NCI-H2227 (cell line): Measurements from ENCODE around the gene WFDC2.

Source experiments
- DNase-seq: peaks from one replicate; lab custom pipeline; 2025; ENCODE audit not compliant: unreplicated experiment; lab: John Stamatoyannopoulos, UW

Gene WFDC2

GRCh38 chr20:45495501-45495941, 26.0 kb downstream of the WFDC2 start:
- DNase-seq: no peak

- no peak for DNase-seq
Measured at GRCh38 chr20:45496166-45496565, 26.6 kb downstream of the WFDC2 start.

- no peak for DNase-seq
Measured at GRCh38 chr20:45497971-45498494, 28.5 kb downstream of the WFDC2 start.

- DNase-seq: no peak
Measured at GRCh38 chr20:45500022-45500421, 30.5 kb downstream of the WFDC2 start.

GRCh38 chr20:45501600-45501999, 32.0 kb downstream of the WFDC2 start:
- DNase-seq: no peak

- no peak for DNase-seq
Measured at GRCh38 chr20:45502561-45502960, 33.0 kb downstream of the WFDC2 start.

- DNase-seq: no peak
Measured at GRCh38 chr20:45503403-45503802, 33.9 kb downstream of the WFDC2 start.

- DNase-seq: no peak
Measured at GRCh38 chr20:45506398-45506797, 36.8 kb downstream of the WFDC2 start.

GRCh38 chr20:45507011-45507820, 37.7 kb downstream of the WFDC2 start:
- DNase-seq: no peak

GRCh38 chr20:45508068-45508886, 38.7 kb downstream of the WFDC2 start:
- DNase-seq: no peak

GRCh38 chr20:45509091-45509490, 39.5 kb downstream of the WFDC2 start:
- no peak for DNase-seq

GRCh38 chr20:45510242-45510862, 40.8 kb downstream of the WFDC2 start:
- DNase-seq: no peak

- no peak for DNase-seq
Measured at GRCh38 chr20:45515147-45515913, 45.8 kb downstream of the WFDC2 start, which contains the start of gene SPINT3. SPINT3 (minus strand) TSS chr20:45515622; CDS start chr20:45515608, 14 bp downstream.

- DNase-seq: no peak
Measured at GRCh38 chr20:45518282-45518681, 48.7 kb downstream of the WFDC2 start.

GRCh38 chr20:45523821-45524220, 54.3 kb downstream of the WFDC2 start:
- no peak for DNase-seq

GRCh38 chr20:45527294-45527693, 57.7 kb downstream of the WFDC2 start:
- no peak for DNase-seq
